Measurements from ENCODE around the gene SUSD2.

DNA sequence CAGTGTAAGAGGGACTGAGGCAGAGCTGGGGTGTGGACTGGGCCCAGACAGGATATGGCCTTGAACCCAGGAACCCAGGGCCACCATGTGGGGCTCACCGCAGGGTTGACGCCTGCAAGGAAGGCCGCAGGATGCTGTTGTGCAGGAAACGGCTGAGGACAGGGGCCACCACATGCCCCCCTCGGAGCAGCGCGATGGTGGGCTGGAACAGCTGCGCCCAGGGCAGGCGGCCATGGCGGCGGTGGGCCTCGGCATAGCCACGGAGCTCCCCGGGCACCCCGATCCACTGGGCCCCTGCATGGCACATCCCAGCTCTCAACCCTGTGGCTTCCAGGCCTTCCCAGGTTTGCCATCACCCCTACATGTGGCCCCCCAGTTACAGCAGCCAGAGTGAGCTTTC, 51.4 kb downstream of the SUSD2 start:
- TF ChIP-seq ZFP3 (CRISPR knock-in tag; IDR thresholded peaks at IDR 0.05) (no peak), ZFP30 (CRISPR knock-in tag; IDR thresholded peaks at IDR 0.05) (no peak), ARNTL (CRISPR knock-in tag; IDR thresholded peaks at IDR 0.05; ENCODE audit: borderline replicate concordance, low read depth) (no peak), ZNF70 (CRISPR knock-in tag; IDR thresholded peaks at IDR 0.05) (no peak), GLIS3 (CRISPR knock-in tag; IDR thresholded peaks at IDR 0.05) (no peak), RARB (CRISPR knock-in tag; IDR thresholded peaks at IDR 0.05) (no peak), OSR1 (CRISPR knock-in tag; IDR thresholded peaks at IDR 0.05) (no peak), TOX (CRISPR knock-in tag; IDR thresholded peaks at IDR 0.05; ENCODE audit: borderline replicate concordance) (no peak), ZNF8 (CRISPR knock-in tag; IDR thresholded peaks at IDR 0.05) (no peak), ISL1 (CRISPR knock-in tag; IDR thresholded peaks at IDR 0.05) (no peak)
- TF ChIP-seq, protein P1, sequence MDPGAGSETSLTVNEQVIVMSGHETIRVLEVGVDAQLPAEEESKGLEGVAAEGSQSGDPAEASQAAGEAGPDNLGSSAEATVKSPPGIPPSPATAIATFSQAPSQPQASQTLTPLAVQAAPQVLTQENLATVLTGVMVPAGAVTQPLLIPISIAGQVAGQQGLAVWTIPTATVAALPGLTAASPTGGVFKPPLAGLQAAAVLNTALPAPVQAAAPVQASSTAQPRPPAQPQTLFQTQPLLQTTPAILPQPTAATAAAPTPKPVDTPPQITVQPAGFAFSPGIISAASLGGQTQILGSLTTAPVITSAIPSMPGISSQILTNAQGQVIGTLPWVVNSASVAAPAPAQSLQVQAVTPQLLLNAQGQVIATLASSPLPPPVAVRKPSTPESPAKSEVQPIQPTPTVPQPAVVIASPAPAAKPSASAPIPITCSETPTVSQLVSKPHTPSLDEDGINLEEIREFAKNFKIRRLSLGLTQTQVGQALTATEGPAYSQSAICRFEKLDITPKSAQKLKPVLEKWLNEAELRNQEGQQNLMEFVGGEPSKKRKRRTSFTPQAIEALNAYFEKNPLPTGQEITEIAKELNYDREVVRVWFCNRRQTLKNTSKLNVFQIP (CRISPR knock-in tag; IDR thresholded peaks at IDR 0.05; ENCODE audit: borderline replicate concordance, low read depth) = no peak
- TF ChIP-seq, protein P2, sequence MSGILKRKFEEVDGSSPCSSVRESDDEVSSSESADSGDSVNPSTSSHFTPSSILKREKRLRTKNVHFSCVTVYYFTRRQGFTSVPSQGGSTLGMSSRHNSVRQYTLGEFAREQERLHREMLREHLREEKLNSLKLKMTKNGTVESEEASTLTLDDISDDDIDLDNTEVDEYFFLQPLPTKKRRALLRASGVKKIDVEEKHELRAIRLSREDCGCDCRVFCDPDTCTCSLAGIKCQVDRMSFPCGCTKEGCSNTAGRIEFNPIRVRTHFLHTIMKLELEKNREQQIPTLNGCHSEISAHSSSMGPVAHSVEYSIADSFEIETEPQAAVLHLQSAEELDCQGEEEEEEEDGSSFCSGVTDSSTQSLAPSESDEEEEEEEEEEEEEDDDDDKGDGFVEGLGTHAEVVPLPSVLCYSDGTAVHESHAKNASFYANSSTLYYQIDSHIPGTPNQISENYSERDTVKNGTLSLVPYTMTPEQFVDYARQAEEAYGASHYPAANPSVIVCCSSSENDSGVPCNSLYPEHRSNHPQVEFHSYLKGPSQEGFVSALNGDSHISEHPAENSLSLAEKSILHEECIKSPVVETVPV (CRISPR knock-in tag; IDR thresholded peaks at IDR 0.05) = no peak
- TF ChIP-seq, protein P3, sequence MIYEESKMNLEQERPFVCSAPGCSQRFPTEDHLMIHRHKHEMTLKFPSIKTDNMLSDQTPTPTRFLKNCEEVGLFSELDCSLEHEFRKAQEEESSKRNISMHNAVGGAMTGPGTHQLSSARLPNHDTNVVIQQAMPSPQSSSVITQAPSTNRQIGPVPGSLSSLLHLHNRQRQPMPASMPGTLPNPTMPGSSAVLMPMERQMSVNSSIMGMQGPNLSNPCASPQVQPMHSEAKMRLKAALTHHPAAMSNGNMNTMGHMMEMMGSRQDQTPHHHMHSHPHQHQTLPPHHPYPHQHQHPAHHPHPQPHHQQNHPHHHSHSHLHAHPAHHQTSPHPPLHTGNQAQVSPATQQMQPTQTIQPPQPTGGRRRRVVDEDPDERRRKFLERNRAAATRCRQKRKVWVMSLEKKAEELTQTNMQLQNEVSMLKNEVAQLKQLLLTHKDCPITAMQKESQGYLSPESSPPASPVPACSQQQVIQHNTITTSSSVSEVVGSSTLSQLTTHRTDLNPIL (CRISPR knock-in tag; IDR thresholded peaks at IDR 0.05; ENCODE audit: low read depth) = no peak
- TF ChIP-seq, protein P4, sequence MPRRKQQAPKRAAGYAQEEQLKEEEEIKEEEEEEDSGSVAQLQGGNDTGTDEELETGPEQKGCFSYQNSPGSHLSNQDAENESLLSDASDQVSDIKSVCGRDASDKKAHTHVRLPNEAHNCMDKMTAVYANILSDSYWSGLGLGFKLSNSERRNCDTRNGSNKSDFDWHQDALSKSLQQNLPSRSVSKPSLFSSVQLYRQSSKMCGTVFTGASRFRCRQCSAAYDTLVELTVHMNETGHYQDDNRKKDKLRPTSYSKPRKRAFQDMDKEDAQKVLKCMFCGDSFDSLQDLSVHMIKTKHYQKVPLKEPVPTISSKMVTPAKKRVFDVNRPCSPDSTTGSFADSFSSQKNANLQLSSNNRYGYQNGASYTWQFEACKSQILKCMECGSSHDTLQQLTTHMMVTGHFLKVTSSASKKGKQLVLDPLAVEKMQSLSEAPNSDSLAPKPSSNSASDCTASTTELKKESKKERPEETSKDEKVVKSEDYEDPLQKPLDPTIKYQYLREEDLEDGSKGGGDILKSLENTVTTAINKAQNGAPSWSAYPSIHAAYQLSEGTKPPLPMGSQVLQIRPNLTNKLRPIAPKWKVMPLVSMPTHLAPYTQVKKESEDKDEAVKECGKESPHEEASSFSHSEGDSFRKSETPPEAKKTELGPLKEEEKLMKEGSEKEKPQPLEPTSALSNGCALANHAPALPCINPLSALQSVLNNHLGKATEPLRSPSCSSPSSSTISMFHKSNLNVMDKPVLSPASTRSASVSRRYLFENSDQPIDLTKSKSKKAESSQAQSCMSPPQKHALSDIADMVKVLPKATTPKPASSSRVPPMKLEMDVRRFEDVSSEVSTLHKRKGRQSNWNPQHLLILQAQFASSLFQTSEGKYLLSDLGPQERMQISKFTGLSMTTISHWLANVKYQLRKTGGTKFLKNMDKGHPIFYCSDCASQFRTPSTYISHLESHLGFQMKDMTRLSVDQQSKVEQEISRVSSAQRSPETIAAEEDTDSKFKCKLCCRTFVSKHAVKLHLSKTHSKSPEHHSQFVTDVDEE (CRISPR knock-in tag; IDR thresholded peaks at IDR 0.05) = no peak

All from SK-N-SH treated with all-trans-retinoic acid at 6 μM for 48 hours (cell line).